ENCODE data around the gene FAM184A. TPM values are rescaled to one million over a fixed set of nuclear protein-coding genes. Genes with fewer than 3 reads are reported as not detected.

Gene FAM184A
- total RNA-seq, 2 donors from 2014 or later: 205 to 216 TPM

GRCh38 chr6:119083007-119083406 lies 4.5 kb upstream of the FAM184A start:
- Histone ChIP-seq H3K4me3 (ENCODE audit: low read length) (no peak overlapping the region), H3K27ac (ENCODE audit: low read depth, low read length) (no peak overlapping the region), H3K9me3 (ENCODE audit: control insufficient read depth, low read length) (peaks cover 45% of the 10 kb centered on the region), H3K36me3 (ENCODE audit: control insufficient read depth, insufficient read depth, low read length) (no peaks in the 10 kb centered on the region), H3K9ac (ENCODE audit: extremely low read depth, low read length, poor library complexity, severe bottlenecking) (no peak overlapping the region), H3K27me3 (ENCODE audit: control insufficient read depth, insufficient read depth, low read length, poor library complexity, severe bottlenecking) (no peaks in the 10 kb centered on the region), H3K4me1 (ENCODE audit: control insufficient read depth, insufficient read depth, low read length) (no peaks in the 10 kb centered on the region)
- H3K9me3 Mint-ChIP-seq: peaks cover 53% of the 10 kb centered on the region
- TF ChIP-seq CTCF (conservative IDR thresholded peaks at IDR 0.05): no peak
- no peak overlapping the region for H3K27ac Mint-ChIP-seq
- WGBS, 2 experiments (ENCODE audit: insufficient coverage in 1 of 2, insufficient read length in 1 of 2): 82 to 91% methylated on average over 3 to 5 of the region's 5 CpGs
- DNase-seq: no peak
- H3K4me1 Mint-ChIP-seq: peaks cover 9% of the 10 kb centered on the region
- peaks cover 22% of the 10 kb centered on the region for H3K27me3 Mint-ChIP-seq (ENCODE audit: insufficient read depth)
- peaks cover 13% of the 10 kb centered on the region for H3K36me3 Mint-ChIP-seq (ENCODE audit: low read depth)
- H3K4me3 Mint-ChIP-seq: no peak overlapping the region

GRCh38 chr6:119079283-119079809 lies 882 bp upstream of the FAM184A start:
- H3K27me3 Mint-ChIP-seq (ENCODE audit: insufficient read depth): peaks cover 22% of the 10 kb centered on the region
- Histone ChIP-seq H3K27ac (ENCODE audit: low read depth, low read length) (no peak overlapping the region), H3K4me1 (ENCODE audit: control insufficient read depth, insufficient read depth, low read length) (no peaks in the 10 kb centered on the region), H3K9ac (ENCODE audit: extremely low read depth, low read length, poor library complexity, severe bottlenecking) (no peak overlapping the region), H3K27me3 (ENCODE audit: control insufficient read depth, insufficient read depth, low read length, poor library complexity, severe bottlenecking) (no peaks in the 10 kb centered on the region), H3K9me3 (ENCODE audit: control insufficient read depth, low read length) (peaks cover 34% of the 10 kb centered on the region), H3K36me3 (ENCODE audit: control insufficient read depth, insufficient read depth, low read length) (peaks cover 23% of the 10 kb centered on the region), H3K4me3 (ENCODE audit: low read length) (peak overlapping the region; percentile 81)
- no peak for TF ChIP-seq CTCF (conservative IDR thresholded peaks at IDR 0.05)
- H3K4me1 Mint-ChIP-seq: peaks cover 24% of the 10 kb centered on the region
- peak overlapping the region; percentile 92 for H3K27ac Mint-ChIP-seq
- H3K9me3 Mint-ChIP-seq: peaks cover 38% of the 10 kb centered on the region
- H3K36me3 Mint-ChIP-seq (ENCODE audit: low read depth): peaks cover 20% of the 10 kb centered on the region
- peak overlapping the region; percentile 68 for H3K4me3 Mint-ChIP-seq
- WGBS, 2 experiments (ENCODE audit: insufficient coverage in 1 of 2, insufficient read length in 1 of 2): 71% methylated on average over 9 of the region's 9 CpGs
- no peak for DNase-seq

- Mint-ChIP-seq H3K36me3 (ENCODE audit: low read depth) (peaks cover 17% of the 10 kb centered on the region), H3K27me3 (ENCODE audit: insufficient read depth) (peaks cover 22% of the 10 kb centered on the region), H3K4me1 (peaks cover 38% of the 10 kb centered on the region), H3K9me3 (peaks cover 23% of the 10 kb centered on the region), H3K27ac (peak overlapping the region; percentile 77), H3K4me3 (peak overlapping the region; percentile 68)
- no peaks in the 10 kb centered on the region for H3K4me1 ChIP-seq (ENCODE audit: control insufficient read depth, insufficient read depth, low read length)
- TF ChIP-seq CTCF (conservative IDR thresholded peaks at IDR 0.05): peak; percentile 76
- H3K36me3 ChIP-seq (ENCODE audit: control insufficient read depth, insufficient read depth, low read length): peaks cover 27% of the 10 kb centered on the region
- no peak overlapping the region for H3K27ac ChIP-seq (ENCODE audit: low read depth, low read length)
- H3K9me3 ChIP-seq (ENCODE audit: control insufficient read depth, low read length): peaks cover 19% of the 10 kb centered on the region
- H3K4me3 ChIP-seq (ENCODE audit: low read length): peak overlapping the region; percentile 95
- peak overlapping the region; percentile 80 for H3K9ac ChIP-seq (ENCODE audit: extremely low read depth, low read length, poor library complexity, severe bottlenecking)
- 5 to 24% methylated on average over 8 to 43 of the region's 43 CpGs for WGBS, 2 experiments (ENCODE audit: insufficient coverage in 1 of 2, insufficient read length in 1 of 2)
- H3K27me3 ChIP-seq (ENCODE audit: control insufficient read depth, insufficient read depth, low read length, poor library complexity, severe bottlenecking): no peaks in the 10 kb centered on the region
- DNase-seq: peak; percentile 85
Observed at GRCh38 chr6:119077643-119078375, 655 bp downstream of the FAM184A start.

Data from endodermal cell (in vitro differentiated cells).